ENCODE measurements around the gene CD7.

- TF ChIP-seq CTCF (IDR thresholded peaks at IDR 0.05): no peak
- no peak for TF ChIP-seq NFYB (CRISPR knock-in tag; conservative IDR thresholded peaks at IDR 0.05; ENCODE audit: low read depth)
- no peak for TF ChIP-seq JAZF1 (CRISPR knock-in tag; IDR thresholded peaks at IDR 0.05)
- no peak for TF ChIP-seq FOXJ3 (CRISPR knock-in tag; IDR thresholded peaks at IDR 0.05; ENCODE audit: borderline replicate concordance)
- TF ChIP-seq TCF7 (CRISPR knock-in tag; IDR thresholded peaks at IDR 0.05; ENCODE audit: low read depth): no peak
- no peak; the same call in 1 of the 2 replicates for TF ChIP-seq PREB (CRISPR knock-in tag; IDR thresholded peaks at IDR 0.05; ENCODE audit: borderline replicate concordance)
These were observed 11.0 kb upstream of the CD7 start for GRCh38 chr17:82328141-82328993.

All from WTC11 (cell line).